Measurements from ENCODE around the gene FFAR3.

FFAR3 gene

GRCh38 chr19:35357867-35358573 is at the start of gene FFAR3:
FFAR3 (plus strand) TSS chr19:35358460; CDS start chr19:35358891, 431 bp downstream.
- DNase-seq: no peak

GRCh38 chr19:35308910-35309309 is 49.4 kb upstream of the FFAR3 start:
- no peak for DNase-seq

- no peak for DNase-seq
Observed at GRCh38 chr19:35309481-35310279, 48.6 kb upstream of the FFAR3 start.

- no peak for DNase-seq
Observed at GRCh38 chr19:35310331-35310730, 47.9 kb upstream of the FFAR3 start.

GRCh38 chr19:35310811-35311465 is 47.3 kb upstream of the FFAR3 start:
- no peak for DNase-seq

GRCh38 chr19:35311901-35312665 is 46.2 kb upstream of the FFAR3 start:
- no peak for DNase-seq

GRCh38 chr19:35313587-35313986 is 44.7 kb upstream of the FFAR3 start:
- DNase-seq: no peak

- no peak for DNase-seq
Observed at GRCh38 chr19:35314031-35314430, 44.2 kb upstream of the FFAR3 start.

GRCh38 chr19:35314858-35315470 is 43.3 kb upstream of the FFAR3 start:
- DNase-seq: no peak

- DNase-seq: no peak
Observed at GRCh38 chr19:35315883-35316282, 42.4 kb upstream of the FFAR3 start.

- DNase-seq: no peak
Observed at GRCh38 chr19:35316560-35316959, 41.7 kb upstream of the FFAR3 start.

GRCh38 chr19:35317464-35318043 is 40.7 kb upstream of the FFAR3 start:
- DNase-seq: no peak

GRCh38 chr19:35318679-35319448 is 39.4 kb upstream of the FFAR3 start:
- no peak for DNase-seq

GRCh38 chr19:35320065-35320713 is 38.1 kb upstream of the FFAR3 start:
- no peak for DNase-seq

GRCh38 chr19:35321291-35321690 is 37.0 kb upstream of the FFAR3 start:
- no peak for DNase-seq

- no peak for DNase-seq
Observed at GRCh38 chr19:35322014-35322413, 36.2 kb upstream of the FFAR3 start.

- DNase-seq: no peak
Observed at GRCh38 chr19:35327642-35328041, 30.6 kb upstream of the FFAR3 start.

- no peak for DNase-seq
Observed at GRCh38 chr19:35328851-35329285, 29.4 kb upstream of the FFAR3 start, which contains the start of gene CD22. CD22 (plus strand) TSS chr19:35329187; CDS start chr19:35332041, 2,854 bp downstream.

- no peak for DNase-seq
Observed at GRCh38 chr19:35329323-35329722, 28.9 kb upstream of the FFAR3 start.

- DNase-seq: no peak
Observed at GRCh38 chr19:35330475-35330874, 27.8 kb upstream of the FFAR3 start.
